Neural progenitor cell (in vitro differentiated cells): ENCODE measurements around the gene PAH. TPM values are rescaled to one million over a fixed set of nuclear protein-coding genes. Genes with fewer than 3 reads are reported as not detected.
A peak's percentile ranks its signal among the peaks of the same experiment; 100 is the strongest.

Source experiments
- DNase-seq: peaks from one replicate; pipeline ENCODE4 v3.0.0-alpha.2; 2016; ENCODE audit warnings: low spot score
- H2AFZ ChIP-seq: fragments of 200-600 bp; sonication (generic); replicated peaks from 2 replicates; pipeline ENCODE4 v1.6.1; 2016; ENCODE audit warnings: antibody characterized with exemption
- H3F3A ChIP-seq: fragments of 200-600 bp; sonication (generic); 2 replicates; pipeline ENCODE4 v1.6.1; 2016; ENCODE audit warnings: antibody characterized with exemption, low read depth
- H3K27ac ChIP-seq: fragments of 200-600 bp; sonication (generic); 2 replicates; pipeline ENCODE4 v1.5.1; 2016; ENCODE audit warnings: mild to moderate bottlenecking
- H3K27me3 ChIP-seq: fragments of 200-600 bp; sonication (generic); 2 replicates; pipeline ENCODE4 v1.6.1; 2016; ENCODE audit warnings: mild to moderate bottlenecking, moderate library complexity
- H3K36me3 ChIP-seq: fragments of 200-600 bp; sonication (generic); 2 replicates; pipeline ENCODE4 v1.5.1; 2016
- H3K4me1 ChIP-seq: fragments of 200-600 bp; sonication (generic); 2 replicates; pipeline ENCODE4 v1.6.1; 2016; ENCODE audit warnings: mixed run types
- H3K4me2 ChIP-seq: fragments of 200-600 bp; sonication (generic); 2 replicates; pipeline ENCODE4 v1.6.1; 2016
- H3K4me3 ChIP-seq: fragments of 200-600 bp; sonication (generic); 2 replicates; pipeline ENCODE4 v1.5.1; 2016
- H3K79me2 ChIP-seq: fragments of 200-600 bp; sonication (generic); 2 replicates; pipeline ENCODE4 v1.6.1; 2016; ENCODE audit warnings: low read depth
- H3K9ac ChIP-seq: fragments of 200-600 bp; sonication (generic); 2 replicates; pipeline ENCODE4 v1.6.1; 2016
- H3K9me3 ChIP-seq: fragments of 200-600 bp; sonication (generic); 2 replicates; pipeline ENCODE4 v1.5.1; 2016; ENCODE audit warnings: low read depth
- H4K20me1 ChIP-seq: fragments of 200-600 bp; sonication (generic); 2 replicates; pipeline ENCODE4 v1.6.1; 2016; ENCODE audit warnings: low read depth
- H3K27ac Mint-ChIP-seq: 3 replicates; pipeline ENCODE4 v1.8.0; 2021; ENCODE audit warnings: mixed read lengths
- H3K27me3 Mint-ChIP-seq: 2 replicates; pipeline ENCODE4 v1.8.0; 2022; ENCODE audit warnings: low read depth, mild to moderate bottlenecking, inconsistent platforms, moderate library complexity, mixed read lengths; ENCODE audit not compliant: insufficient read depth
- H3K36me3 Mint-ChIP-seq: 3 replicates; pipeline ENCODE4 v1.8.0; 2021; ENCODE audit warnings: mixed read lengths
- H3K4me1 Mint-ChIP-seq: 3 replicates; pipeline ENCODE4 v1.8.0; 2021; ENCODE audit warnings: mixed read lengths
- H3K4me3 Mint-ChIP-seq: 3 replicates; pipeline ENCODE4 v1.8.0; 2021; ENCODE audit warnings: mild to moderate bottlenecking, moderate library complexity, mixed read lengths
- H3K9me3 Mint-ChIP-seq: 3 replicates; pipeline ENCODE4 v1.8.0; 2020; ENCODE audit warnings: mixed read lengths
- EZH2 ChIP-seq: fragments of 200-600 bp; sonication (generic); IDR thresholded peaks from 2 replicates; pipeline ENCODE4 v1.6.1; 2017; ENCODE audit warnings: antibody characterized with exemption, mild to moderate bottlenecking, moderate library complexity
- EZH2phosphoT487 ChIP-seq: fragments of 200-600 bp; sonication (generic); IDR thresholded peaks from 2 replicates; pipeline ENCODE4 v1.6.1; 2017; ENCODE audit warnings: antibody characterized with exemption
- total RNA-seq: library from RNA; depleted of rRNA; stranded (reverse); fragments of >200 nt; gene quantifications from 2 replicates; pipeline ENCODE4 v1.2.3, GENCODE V29; 2015; ENCODE audit warnings: low replicate concordance
- TF ChIP-seq, protein P1 (sequence below): fragments of 200-600 bp; sonication (generic); IDR thresholded peaks from 2 replicates; pipeline ENCODE4 v1.5.1; 2017; ENCODE audit warnings: antibody characterized with exemption, mild to moderate bottlenecking

PAH gene
- total RNA-seq, 1 donor from 2014 or later: 0.07 TPM

DNA sequence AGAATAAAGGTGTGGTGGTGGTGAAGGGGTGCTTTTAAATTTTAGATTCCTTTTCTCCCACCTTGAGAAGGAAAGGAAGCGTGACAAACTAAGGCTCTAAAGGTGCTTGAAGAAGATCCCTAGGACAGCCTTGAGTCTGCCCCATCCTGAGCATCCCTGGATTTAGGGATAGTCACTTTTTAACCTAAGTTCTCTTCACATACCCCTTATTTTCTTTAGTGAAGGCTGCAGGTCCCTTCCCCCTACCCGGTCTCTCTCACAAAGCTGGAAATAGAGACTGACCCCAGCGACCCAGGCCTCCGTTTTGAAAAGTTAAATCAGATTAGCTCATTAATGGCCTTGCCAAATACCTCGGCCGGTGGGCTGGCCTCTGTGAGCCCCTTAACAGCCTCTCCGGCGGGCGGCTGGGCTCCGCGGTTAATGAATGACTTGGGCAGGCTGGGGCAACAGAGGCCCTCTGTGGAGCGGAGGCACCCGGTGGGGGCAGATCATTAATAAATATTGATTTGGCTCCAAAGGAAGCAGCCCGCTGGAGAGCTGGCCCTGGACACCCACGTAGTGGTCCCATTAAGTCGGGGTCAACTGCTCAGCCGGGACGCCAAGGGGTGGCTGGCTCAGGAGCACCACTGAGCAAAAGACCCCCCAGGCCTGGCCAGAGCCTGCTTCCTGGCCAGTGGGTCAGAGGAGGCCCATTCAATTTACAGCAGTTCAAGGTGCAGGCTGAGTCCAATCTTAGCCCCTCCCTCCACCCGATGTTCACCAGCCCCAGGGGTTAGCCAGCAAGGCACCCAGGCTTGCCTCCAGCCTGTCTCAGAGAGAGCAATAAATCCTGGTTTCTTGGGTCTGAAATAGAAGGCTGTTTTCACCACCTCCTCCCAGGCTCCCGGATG is 31.8 kb downstream of the PAH start:
- Mint-ChIP-seq H3K27me3 (peaks cover 20% of the 10 kb centered on the region), H3K4me1 (peaks cover 28% of the 10 kb centered on the region), H3K36me3 (no peaks in the 10 kb centered on the region), H3K27ac (no peak overlapping the region), H3K4me3 (no peak overlapping the region), H3K9me3 (no peaks in the 10 kb centered on the region)
- no peaks in the 10 kb centered on the region for H3K36me3 ChIP-seq
- H3K4me3 ChIP-seq: no peak overlapping the region
- no peak overlapping the region for H3K9ac ChIP-seq
- H3F3A ChIP-seq: peaks cover 25% of the 10 kb centered on the region
- DNase-seq: peak; percentile 78
- H2AFZ ChIP-seq: no peak overlapping the region
- TF ChIP-seq EZH2phosphoT487: no peak
- TF ChIP-seq, protein P1, sequence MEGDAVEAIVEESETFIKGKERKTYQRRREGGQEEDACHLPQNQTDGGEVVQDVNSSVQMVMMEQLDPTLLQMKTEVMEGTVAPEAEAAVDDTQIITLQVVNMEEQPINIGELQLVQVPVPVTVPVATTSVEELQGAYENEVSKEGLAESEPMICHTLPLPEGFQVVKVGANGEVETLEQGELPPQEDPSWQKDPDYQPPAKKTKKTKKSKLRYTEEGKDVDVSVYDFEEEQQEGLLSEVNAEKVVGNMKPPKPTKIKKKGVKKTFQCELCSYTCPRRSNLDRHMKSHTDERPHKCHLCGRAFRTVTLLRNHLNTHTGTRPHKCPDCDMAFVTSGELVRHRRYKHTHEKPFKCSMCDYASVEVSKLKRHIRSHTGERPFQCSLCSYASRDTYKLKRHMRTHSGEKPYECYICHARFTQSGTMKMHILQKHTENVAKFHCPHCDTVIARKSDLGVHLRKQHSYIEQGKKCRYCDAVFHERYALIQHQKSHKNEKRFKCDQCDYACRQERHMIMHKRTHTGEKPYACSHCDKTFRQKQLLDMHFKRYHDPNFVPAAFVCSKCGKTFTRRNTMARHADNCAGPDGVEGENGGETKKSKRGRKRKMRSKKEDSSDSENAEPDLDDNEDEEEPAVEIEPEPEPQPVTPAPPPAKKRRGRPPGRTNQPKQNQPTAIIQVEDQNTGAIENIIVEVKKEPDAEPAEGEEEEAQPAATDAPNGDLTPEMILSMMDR: no peak
- no peak for TF ChIP-seq EZH2
- no peak overlapping the region for H3K27ac ChIP-seq
- H3K4me1 ChIP-seq: peaks cover 40% of the 10 kb centered on the region
- no peaks in the 10 kb centered on the region for H3K79me2 ChIP-seq
- H3K9me3 ChIP-seq: no peaks in the 10 kb centered on the region
- H3K27me3 ChIP-seq: peaks cover 41% of the 10 kb centered on the region
- H3K4me2 ChIP-seq: peak overlapping the region; percentile 60
- H4K20me1 ChIP-seq: peaks cover 11% of the 10 kb centered on the region

DNA sequence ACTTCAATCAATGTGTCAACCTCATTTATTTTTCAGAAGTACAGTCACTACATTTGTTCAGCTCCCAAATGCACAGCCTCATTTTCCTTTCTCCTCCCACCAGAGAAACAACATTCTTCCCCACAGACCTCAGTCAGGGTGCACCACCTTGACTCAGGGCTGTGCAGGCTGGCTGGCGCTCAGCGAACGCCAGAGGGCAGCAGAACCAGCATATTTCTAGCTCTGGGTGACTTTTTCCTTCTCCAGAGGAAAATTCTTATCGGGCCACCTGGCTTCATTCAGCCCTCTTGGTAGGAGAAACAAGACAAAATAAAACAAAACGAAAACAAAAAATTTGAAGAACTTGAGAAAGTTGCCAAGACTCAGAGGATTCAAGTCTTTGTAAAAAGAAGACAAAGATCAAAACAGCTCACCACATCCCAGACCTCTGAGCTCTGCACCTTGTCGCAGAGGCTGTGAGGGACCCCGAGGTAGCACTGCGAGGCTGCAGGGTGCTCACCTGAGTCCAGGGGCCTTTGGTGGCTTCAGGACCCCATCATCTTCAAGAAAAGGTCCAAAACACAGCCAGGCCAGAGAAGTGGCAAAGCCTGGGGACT is 33.7 kb downstream of the PAH start:
- Histone ChIP-seq H3K4me1 (peaks cover 20% of the 10 kb centered on the region), H3K36me3 (no peaks in the 10 kb centered on the region), H3K79me2 (no peaks in the 10 kb centered on the region), H2AFZ (no peak overlapping the region), H3K9me3 (no peaks in the 10 kb centered on the region), H3K4me2 (no peak overlapping the region), H3F3A (peaks cover 5% of the 10 kb centered on the region), H3K27me3 (peaks cover 47% of the 10 kb centered on the region), H3K27ac (no peak overlapping the region), H3K9ac (no peak overlapping the region), H3K4me3 (no peak overlapping the region), H4K20me1 (peaks cover 11% of the 10 kb centered on the region)
- Mint-ChIP-seq H3K9me3 (no peaks in the 10 kb centered on the region), H3K4me3 (no peak overlapping the region), H3K27ac (no peak overlapping the region), H3K27me3 (peaks cover 18% of the 10 kb centered on the region), H3K4me1 (peaks cover 15% of the 10 kb centered on the region), H3K36me3 (no peaks in the 10 kb centered on the region)
- TF ChIP-seq EZH2: no peak
- TF ChIP-seq, protein P1: peak; percentile 92
- DNase-seq: peak; percentile 70

DNA sequence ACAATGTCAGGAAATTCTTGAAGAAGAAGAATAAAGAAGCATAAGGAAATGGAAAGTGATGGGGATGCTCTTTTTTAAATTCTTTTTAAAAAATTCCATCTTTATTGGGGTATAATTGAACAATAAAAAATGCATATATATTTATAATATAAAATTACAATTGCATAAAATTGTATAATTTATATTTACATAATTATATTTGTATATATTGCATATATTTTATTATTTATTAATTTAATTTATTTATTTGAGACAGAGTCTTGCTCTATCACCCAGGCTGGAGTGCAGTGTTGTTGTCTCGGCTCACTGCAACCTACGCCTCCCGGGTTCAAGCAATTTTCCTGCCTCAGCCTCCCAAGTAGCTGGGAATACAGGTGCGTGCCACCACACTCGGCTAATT is 36.3 kb downstream of the PAH start:
- no peaks in the 10 kb centered on the region for H3K36me3 Mint-ChIP-seq
- no peaks in the 10 kb centered on the region for H3K79me2 ChIP-seq

More for the DNA sequence above, 36.3 kb downstream of the PAH start:
- H3K9me3 Mint-ChIP-seq: no peaks in the 10 kb centered on the region
- H3K4me3 ChIP-seq: no peak overlapping the region
- H3K4me1 Mint-ChIP-seq: peaks cover 16% of the 10 kb centered on the region
- no peak overlapping the region for H3K4me2 ChIP-seq
- H3K27ac Mint-ChIP-seq: no peak overlapping the region
- H3K27me3 ChIP-seq: peaks cover 30% of the 10 kb centered on the region
- peaks cover 14% of the 10 kb centered on the region for H3K27me3 Mint-ChIP-seq
- no peak overlapping the region for H3K9ac ChIP-seq
- H2AFZ ChIP-seq: no peak overlapping the region
- no peaks in the 10 kb centered on the region for H3K9me3 ChIP-seq
- H3K27ac ChIP-seq: no peak overlapping the region
- H3K36me3 ChIP-seq: no peaks in the 10 kb centered on the region
- TF ChIP-seq, protein P1: no peak
- TF ChIP-seq EZH2phosphoT487: no peak
- peaks cover 11% of the 10 kb centered on the region for H3K4me1 ChIP-seq
- no peak for DNase-seq
- H4K20me1 ChIP-seq: peaks cover 11% of the 10 kb centered on the region
- H3K4me3 Mint-ChIP-seq: no peak overlapping the region
- no peaks in the 10 kb centered on the region for H3F3A ChIP-seq
